NCI-H82 (cell line): Measurements from ENCODE around the gene CCDC9.
A peak's percentile ranks its signal among the peaks of the same experiment; 100 is the strongest.
"Not testable (repeated sequence)": the region's sequence is repeated elsewhere in the genome, so short reads cannot be mapped to it uniquely, and the experiment has no call there.

Experiments used
- DNase-seq: peaks from one replicate; lab custom pipeline; 2025; lab: John Stamatoyannopoulos, UW

Gene CCDC9

DNA sequence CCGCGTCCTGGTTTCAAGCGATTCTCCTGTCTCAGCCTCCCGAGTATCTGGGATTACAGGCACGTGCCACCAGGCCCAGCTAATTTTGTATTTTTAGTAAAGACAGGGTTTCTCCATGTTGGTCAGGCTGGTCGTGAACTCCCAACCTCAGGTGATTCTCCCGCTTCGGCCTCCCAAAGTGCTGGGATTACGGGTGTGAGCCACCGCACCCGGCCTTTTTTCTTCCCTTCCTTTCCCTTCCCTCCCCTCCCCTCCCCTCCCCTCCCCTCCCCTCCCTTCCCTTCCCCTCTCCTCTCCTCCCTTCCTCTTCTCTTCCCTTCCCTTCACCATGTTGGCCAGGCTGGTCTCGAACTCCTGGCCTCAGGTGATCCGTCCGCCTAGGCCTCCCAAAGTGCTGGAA lies 44.5 kb downstream of the CCDC9 start:
- DNase-seq: not testable (repeated sequence)

DNA sequence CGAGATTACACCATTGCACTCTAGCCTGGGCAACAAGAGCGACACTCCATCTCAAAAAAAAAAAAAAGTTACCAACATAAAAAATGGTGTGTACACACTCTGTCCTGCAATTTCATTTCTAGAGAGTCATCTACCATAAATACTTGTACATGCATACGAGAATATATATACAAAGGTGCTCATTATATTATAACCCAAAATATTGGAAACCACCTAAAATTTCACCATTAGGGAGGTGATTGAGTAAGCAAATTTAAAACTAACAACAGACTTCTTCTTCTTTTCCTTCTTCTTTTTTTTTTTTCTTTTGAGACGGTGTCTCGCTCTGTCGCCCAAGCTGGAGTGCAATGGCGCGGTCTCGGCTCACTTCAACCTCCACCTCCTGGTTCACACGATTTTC lies 45.9 kb downstream of the CCDC9 start:
- no peak for DNase-seq

DNA sequence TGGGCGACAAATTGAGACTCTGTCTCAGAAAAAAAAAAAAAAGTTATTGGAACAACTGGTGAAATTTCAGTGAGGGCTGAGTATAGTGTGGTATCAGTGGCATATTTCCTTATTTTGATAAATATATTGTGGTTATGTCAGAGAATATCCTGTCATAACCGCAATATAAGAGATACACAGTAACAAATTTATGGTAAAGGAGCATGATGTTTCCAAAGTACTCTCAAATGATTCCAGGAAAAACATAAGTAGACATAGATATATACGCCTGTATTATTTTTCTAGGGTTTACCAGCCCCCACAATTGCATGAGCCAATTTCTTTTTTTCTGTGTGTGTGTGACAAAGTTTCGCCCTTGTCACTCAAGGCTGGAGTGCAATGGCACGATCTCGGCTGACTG lies 47.6 kb downstream of the CCDC9 start:
- DNase-seq: no peak

DNA sequence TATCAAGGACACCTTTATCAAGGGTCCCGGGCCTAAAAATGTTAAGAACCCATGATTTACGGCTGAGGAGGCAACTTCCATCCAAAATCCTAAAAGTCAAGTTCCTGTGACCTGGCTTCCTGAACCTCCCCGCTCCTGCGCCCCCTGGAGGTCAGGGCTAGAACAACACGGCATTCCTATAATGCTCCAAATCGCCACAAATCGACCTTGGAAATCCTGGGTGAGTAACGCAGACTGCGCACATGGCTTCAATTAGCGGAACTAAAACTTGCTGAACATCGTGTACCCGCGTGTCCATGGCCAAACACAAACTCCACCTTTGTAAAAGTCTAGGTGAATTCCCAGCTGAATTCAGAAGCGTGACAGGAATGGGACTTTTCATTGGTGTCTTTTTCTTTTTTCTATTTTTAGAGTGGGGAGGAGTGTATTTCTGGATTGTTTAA lies 49.0 kb downstream of the CCDC9 start:
- DNase-seq: peak; percentile 77

DNA sequence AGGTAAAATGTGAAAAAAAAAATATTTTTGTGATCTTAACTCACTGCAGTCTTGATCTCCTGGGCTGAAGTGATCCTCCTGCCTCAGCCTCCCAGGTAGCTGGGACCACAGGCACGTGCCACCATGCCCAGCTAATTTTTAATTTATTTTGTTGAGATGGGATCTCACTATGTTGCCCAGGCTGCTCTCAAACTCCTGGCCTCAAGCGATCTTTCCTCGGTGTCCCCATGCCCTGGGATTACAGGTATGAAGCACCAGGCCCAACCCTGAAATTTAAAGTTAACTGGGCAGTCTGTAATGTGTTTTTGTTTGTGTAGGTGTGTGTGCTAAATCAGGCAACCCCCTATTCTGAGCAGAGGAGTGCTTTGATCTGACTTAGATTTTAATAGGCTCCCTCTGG lies 50.0 kb downstream of the CCDC9 start:
- DNase-seq: no peak

DNA sequence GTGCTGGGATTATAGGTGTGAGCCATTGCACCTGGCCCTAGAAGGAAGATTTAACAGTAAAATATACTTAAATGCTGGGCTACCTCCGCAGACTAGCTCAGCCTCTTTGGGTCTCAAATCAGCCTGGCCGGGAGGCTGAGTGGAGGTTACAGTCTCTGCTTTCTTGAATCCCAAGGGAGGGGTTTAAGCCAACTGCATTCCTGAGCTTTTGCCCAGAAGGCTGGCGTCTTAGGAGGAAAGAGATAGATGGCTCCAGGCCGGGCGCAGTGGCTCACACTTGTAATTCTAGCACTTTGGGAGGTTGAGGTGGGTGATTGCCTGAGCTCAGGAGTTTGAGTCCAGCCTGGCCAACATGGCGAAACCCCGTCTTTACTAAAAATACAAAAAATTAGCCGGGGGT lies 52.7 kb downstream of the CCDC9 start:
- DNase-seq: peak; percentile 62

GRCh38 chr19:47309608-47310007 lies 53.3 kb downstream of the CCDC9 start, which contains the start of gene C5AR1:
Gene C5AR1, plus strand, starts transcription at chr19:47309861. Its CDS starts 35 bp downstream, at chr19:47309896.
- no peak for DNase-seq

- DNase-seq: no peak
Measured at GRCh38 chr19:47310323-47310722, 54.0 kb downstream of the CCDC9 start.

- DNase-seq: peak; percentile 54
Measured at GRCh38 chr19:47310819-47311218, 54.5 kb downstream of the CCDC9 start.

- DNase-seq: no peak
Measured at GRCh38 chr19:47312366-47313006, 56.2 kb downstream of the CCDC9 start.

DNA sequence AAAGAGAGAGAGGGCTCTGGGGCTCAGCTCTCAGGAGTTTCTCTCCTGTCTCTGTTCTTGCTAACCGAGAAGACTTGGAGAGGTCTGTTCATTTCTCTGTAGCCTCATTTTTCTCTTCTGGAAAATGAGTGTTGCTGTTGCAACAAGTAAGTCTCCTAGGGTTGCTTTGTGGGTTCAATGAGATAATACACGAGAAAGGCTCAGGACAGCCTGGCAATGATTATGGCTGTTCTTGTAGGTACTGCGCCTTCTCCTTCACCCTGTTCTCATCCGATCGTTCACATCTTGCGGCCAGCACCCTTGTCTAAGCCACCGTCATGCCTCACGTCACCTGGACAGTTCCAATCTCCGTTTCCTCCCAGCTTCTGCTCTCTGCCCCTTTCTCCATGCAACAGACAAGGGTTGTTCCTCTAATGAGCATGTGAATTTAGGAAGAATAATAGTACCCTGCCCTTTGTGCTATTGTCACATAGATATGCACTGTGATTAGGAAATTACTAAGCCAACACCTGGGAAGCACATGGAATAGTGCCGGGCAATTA lies 57.5 kb downstream of the CCDC9 start:
- no peak for DNase-seq

DNA sequence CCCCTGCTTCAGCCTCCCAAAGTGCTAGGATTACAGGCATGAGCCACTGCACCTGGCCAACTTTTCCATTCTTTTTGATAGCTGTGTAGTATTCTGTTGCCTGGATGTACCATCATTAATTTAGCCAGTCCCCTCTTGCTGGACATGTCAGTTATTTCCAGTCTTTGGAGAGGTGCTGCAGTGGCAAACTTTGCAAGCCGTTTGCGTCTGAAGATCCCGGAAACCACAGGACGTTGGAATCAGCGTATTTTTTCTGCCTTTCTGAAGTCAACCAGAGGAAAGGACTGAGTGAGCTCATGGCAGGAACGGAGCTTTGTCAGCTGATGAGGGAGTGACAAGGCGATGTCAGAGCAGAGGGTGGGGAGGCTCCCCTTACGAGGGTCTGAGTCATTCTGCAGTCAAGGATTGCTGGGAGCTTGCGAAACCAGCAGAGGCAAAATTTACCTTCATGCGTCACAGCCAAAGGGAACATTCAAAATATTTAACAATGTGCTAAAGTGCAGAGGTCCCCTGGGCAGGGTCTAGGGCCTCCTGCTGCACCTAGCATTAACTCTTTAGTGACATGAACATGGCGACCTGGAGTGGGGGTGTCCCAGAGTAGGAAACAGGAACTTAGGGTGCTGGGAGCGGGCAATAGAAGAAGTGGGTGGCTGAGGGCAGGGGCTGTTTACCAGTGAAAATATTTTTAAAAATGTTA lies 58.9 kb downstream of the CCDC9 start:
- DNase-seq: peak; percentile 28

- no peak for DNase-seq
Measured at GRCh38 chr19:47316513-47316912, 60.2 kb downstream of the CCDC9 start.

DNA sequence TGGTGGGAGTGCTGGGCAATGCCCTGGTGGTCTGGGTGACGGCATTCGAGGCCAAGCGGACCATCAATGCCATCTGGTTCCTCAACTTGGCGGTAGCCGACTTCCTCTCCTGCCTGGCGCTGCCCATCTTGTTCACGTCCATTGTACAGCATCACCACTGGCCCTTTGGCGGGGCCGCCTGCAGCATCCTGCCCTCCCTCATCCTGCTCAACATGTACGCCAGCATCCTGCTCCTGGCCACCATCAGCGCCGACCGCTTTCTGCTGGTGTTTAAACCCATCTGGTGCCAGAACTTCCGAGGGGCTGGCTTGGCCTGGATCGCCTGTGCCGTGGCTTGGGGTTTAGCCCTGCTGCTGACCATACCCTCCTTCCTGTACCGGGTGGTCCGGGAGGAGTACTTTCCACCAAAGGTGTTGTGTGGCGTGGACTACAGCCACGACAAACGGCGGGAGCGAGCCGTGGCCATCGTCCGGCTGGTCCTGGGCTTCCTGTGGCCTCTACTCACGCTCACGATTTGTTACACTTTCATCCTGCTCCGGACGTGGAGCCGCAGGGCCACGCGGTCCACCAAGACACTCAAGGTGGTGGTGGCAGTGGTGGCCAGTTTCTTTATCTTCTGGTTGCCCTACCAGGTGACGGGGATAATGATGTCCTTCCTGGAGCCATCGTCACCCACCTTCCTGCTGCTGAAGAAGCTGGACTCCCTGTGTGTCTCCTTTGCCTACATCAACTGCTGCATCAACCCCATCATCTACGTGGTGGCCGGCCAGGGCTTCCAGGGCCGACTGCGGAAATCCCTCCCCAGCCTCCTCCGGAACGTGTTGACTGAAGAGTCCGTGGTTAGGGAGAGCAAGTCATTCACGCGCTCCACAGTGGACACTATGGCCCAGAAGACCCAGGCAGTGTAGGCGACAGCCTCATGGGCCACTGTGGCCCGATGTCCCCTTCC lies 63.9 kb downstream of the CCDC9 start:
- no peak for DNase-seq
